GM19239 (cell line): Measurements from ENCODE around the gene HNF4A.

Experiments
- DNase-seq: peaks from one replicate; pipeline ENCODE4 v3.0.0; 2011; ENCODE audit warnings: low spot score; ENCODE audit not compliant: insufficient read length
- FAIRE-seq: peaks from 2 replicates; lab custom pipeline; 2011; peaks lifted over from hg19 to GRCh38; lab: Jason Lieb, UNC

Gene HNF4A

GRCh38 chr20:44435630-44436335 lies 80.3 kb downstream of the HNF4A start:
- no peak for DNase-seq
- FAIRE-seq, result no peak

DNA sequence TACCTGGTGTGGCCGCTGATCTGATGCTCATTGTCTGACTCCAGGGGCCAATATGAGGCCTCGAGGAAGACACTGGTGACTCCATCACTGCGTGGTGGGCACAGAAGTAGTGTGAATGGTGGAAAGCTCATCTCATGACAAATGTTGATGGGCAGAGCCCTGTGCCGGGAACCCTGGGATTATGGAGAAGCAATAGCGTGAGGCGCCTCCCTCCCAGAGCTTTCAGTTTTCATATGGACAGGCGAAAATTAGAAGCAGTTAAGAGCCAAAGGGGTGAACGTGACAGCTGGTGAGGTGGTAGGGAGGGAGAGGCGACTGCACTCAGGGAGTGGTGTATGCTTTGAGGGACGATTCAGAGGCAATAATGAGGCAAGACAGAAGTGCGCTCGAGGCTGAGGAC lies 80.9 kb downstream of the HNF4A start:
- DNase-seq (no peak), FAIRE-seq (no peak)

- DNase-seq (no peak), FAIRE-seq (no peak)
Measured at GRCh38 chr20:44437497-44437896, 82.0 kb downstream of the HNF4A start.

- DNase-seq, result no peak
- FAIRE-seq, result no peak
Measured at GRCh38 chr20:44438782-44439181, 83.3 kb downstream of the HNF4A start.

DNA sequence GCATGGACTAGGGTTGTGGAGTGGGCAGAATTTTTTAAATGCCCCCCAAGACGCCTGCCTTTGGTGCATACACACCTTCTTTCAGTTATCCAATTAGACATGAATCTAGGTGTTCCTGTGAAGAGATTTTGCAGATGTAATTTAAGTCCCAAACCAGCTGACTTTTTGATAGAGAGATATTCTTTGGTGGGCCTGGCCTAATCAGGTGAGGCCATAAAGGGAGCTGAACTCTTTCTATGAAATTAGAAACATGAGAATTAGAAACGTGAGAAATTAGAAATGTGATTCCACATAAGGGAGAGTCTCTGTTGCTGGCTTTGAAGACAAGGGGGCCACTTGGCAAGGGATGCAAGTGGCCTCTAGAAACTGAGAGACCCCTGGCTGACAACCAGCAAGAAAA lies 83.8 kb downstream of the HNF4A start:
- FAIRE-seq (no peak), DNase-seq (no peak)

GRCh38 chr20:44442298-44443070 lies 87.0 kb downstream of the HNF4A start:
- no peak for DNase-seq
- no peak for FAIRE-seq

DNA sequence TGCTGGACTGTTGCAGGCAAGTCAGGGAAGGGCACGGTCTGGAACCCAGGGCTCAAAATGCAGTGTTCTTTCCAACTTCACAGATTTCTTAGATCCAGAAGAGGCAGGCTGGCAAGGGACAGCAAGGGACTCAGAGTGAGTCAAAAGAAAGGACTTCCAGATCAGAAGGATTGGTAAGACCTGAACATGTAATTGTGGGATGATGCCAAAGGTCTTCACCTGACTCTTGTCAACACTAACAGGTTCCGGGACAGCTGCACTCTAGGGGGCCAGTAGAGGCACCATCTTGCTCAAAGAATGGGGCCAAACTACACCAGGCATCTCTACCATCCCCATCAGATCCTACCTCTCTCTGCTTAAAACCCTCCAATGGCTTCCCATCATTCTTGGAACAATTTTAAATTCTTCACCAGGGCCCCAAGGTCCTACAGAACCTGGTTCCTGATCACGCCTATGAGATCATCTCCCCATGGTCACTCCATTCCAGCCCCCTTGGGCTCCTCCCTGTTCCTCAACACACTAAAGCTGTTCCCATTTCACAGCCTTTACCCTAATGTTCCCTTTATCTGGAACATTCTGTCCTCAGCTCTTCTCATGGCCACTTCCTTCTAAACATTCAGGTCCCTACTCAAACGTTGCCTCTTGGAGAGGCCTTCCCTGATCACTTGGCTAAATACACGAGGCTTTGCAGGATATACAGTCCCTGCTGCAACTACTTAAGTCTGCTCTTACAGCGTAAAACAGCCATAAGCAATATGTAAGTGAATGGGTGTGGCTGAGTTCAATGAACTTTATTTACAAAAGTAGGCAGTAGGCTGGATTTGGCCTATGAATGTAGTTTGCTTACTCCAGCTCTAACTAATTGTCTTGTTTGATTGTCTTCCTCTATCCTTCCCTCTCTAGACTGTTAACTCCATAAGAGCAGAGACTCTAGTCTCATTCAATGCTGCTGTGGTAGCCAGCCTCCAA lies 90.5 kb downstream of the HNF4A start:
- no peak for FAIRE-seq
- DNase-seq, result no peak

DNA sequence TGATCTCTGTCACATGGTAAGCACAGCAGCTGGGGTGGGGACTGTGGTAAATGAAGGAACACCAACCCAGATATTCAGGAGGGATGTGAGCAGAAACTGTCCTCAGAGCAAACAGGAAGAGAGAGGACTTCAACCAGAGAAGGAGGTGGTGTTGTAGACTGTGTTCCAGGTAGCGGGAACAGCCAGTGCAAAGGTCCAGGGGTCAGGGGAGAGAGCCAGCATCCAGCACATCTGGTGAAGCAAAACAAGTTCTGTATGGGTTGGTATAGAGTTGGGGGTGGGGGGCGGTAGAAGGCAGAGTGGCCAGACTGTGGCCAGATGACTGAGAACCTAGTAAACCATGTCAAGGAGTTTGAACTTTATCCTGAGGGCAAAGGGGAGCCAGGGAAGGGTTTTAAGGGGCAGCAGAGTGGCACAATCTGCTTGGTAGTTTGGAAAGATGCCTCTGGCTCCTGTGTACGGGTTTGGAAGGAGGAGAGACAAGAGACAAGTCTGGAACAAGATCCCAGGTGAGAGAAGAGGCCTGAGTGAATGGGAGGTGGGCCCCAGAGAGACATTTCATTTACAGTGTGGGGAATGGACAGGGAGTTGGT lies 92.4 kb downstream of the HNF4A start:
- DNase-seq (no peak), FAIRE-seq (no peak)

GRCh38 chr20:44448753-44449546 lies 93.5 kb downstream of the HNF4A start:
- FAIRE-seq (no peak), DNase-seq (no peak)

- DNase-seq, result no peak
- no peak for FAIRE-seq
Measured at GRCh38 chr20:44449864-44450263, 94.4 kb downstream of the HNF4A start.

DNA sequence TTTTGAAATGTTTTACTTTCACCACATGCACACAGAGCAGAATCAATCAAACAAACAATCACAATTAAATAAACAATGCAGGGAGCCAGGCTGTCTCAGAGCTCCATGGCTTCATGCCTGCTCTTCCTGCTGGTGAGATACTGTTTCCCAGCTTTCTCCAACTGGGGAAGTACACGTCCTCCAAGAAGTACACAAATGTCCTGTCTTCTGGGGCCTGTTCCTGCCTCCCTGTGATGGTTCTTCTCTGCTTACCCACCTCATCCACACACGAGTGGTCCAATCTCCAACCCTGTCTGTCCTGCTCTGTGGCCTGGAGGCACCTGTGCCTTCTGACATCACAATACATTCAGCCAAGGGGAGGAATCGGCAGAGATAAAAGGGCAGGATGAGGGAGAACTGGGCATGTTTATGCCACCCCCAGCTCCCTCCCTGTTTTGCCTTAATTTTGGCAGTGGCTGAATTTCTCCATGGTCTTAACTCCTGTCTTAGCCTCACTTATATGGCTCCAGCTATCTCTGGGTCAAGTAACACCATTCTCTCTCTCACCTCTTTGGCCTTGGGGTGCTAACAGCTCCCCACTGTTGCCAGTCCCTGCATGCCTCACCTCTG lies 94.9 kb downstream of the HNF4A start:
- FAIRE-seq, result no peak

GRCh38 chr20:44450903-44451450 lies 95.5 kb downstream of the HNF4A start:
- DNase-seq (no peak), FAIRE-seq (no peak)

More for the DNA sequence above, 94.9 kb downstream of the HNF4A start:
- DNase-seq, result no peak

GRCh38 chr20:44454306-44454963 lies 98.9 kb downstream of the HNF4A start:
- DNase-seq (no peak), FAIRE-seq (no peak)

- DNase-seq, result no peak
- FAIRE-seq, result no peak
Measured at GRCh38 chr20:44455126-44455525, 99.6 kb downstream of the HNF4A start.

DNA sequence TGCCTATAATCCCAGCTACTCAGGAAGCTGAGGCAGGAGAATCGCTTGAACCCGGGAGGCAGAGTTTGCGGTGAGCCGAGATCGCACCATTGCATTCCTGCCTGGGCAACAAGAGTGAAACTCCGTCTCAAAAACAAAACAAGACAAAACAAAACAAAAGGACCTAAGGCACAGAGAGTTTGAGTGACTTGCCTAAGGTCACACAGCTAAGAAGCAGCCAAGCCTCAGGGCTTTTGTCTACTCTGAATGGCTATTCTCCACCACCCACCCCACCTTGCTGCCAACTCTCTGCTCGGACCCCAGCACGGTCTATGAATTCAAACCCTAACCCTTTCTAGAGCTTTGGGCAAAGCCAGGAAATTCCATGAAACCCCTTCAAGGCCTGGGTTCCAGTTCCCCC lies 101.1 kb downstream of the HNF4A start:
- no peak for DNase-seq
- FAIRE-seq, result no peak

GRCh38 chr20:44457016-44457415 lies 101.5 kb downstream of the HNF4A start:
- FAIRE-seq, result no peak
- no peak for DNase-seq

- DNase-seq (no peak), FAIRE-seq (no peak)
Measured at GRCh38 chr20:44459271-44459670, 103.8 kb downstream of the HNF4A start.

DNA sequence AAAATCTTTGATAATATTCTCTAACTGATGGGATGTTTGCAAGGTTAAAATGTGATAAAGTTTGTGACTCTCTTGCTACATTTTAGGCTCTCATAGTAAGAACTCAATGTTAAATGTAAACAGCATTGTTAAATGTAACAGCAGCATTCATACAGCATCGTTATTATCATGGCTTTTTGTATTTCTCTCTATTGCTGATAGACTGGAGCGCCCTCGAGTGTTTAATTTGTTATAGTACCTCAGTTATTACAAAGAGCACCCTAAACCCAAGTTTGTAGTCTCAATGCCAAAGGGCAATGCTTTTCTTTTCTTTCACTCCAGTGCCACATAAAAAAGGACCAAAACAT lies 105.3 kb downstream of the HNF4A start:
- FAIRE-seq (no peak), DNase-seq (no peak)
